CD4-positive, alpha-beta T cell (primary cell): Measurements from ENCODE around the gene AUTS2. TPM values are rescaled to one million over a fixed set of nuclear protein-coding genes. Genes with fewer than 3 reads are reported as not detected.

Source experiments
- ATAC-seq: fragments of 200-7000 bp; cut with Tn5 transposase; one replicate; pipeline ENCODE4 v1.10.0; 2022; ENCODE audit warnings: mild to moderate bottlenecking; ENCODE audit not compliant: poor library complexity
- CTCF ChIA-PET: fragments of 350-600 bp; sonication (Branson Sonifier 250); formaldehyde crosslinking; loops from one replicate; lab custom pipeline; 2021; ENCODE audit warnings: antibody characterized with exemption, inconsistent platforms; lab: Charles Lee
- POLR2A ChIA-PET: fragments of 350-600 bp; sonication (Branson Sonifier 250); formaldehyde crosslinking; loops from one replicate; lab custom pipeline; 2021; ENCODE audit warnings: antibody characterized with exemption, inconsistent platforms; lab: Charles Lee
- DNase-seq, 14 experiments: peaks; one replicate each; pipeline ENCODE4 v3.0.0-alpha.2; 2013 to 2020; ENCODE audit warnings: mixed read lengths in 2 of 14
- H3K27ac ChIP-seq, 2 donors: one replicate each; pipeline versions ENCODE4 v1.5.1 to v1.7.0; 2013; ENCODE audit warnings: low read length in 2 of 2, low read depth in 1 of 2, mild to moderate bottlenecking in 1 of 2
- H3K27me3 ChIP-seq, 2 experiments: 1 replicate in 1 of 2; 2 replicates in 1 of 2; pipeline versions ENCODE4 v1.6.1 to v1.7.0; 2013; ENCODE audit warnings: low read length in 2 of 2, control low read depth in 1 of 2, mild to moderate bottlenecking in 1 of 2, moderate library complexity in 1 of 2; ENCODE audit not compliant: insufficient read depth in 2 of 2, control insufficient read depth in 1 of 2
- H3K36me3 ChIP-seq: one replicate; pipeline ENCODE4 v1.6.1; 2013; ENCODE audit warnings: low read length, control low read depth; ENCODE audit not compliant: insufficient read depth
- H3K4me1 ChIP-seq: one replicate; pipeline ENCODE4 v1.6.1; 2013; ENCODE audit warnings: low read length, control low read depth; ENCODE audit not compliant: insufficient read depth
- H3K4me3 ChIP-seq: one replicate; pipeline ENCODE4 v1.5.1; 2013; ENCODE audit warnings: mild to moderate bottlenecking, low read length, moderate library complexity
- H3K9me3 ChIP-seq, 2 experiments: 1 replicate in 1 of 2; 2 replicates in 1 of 2; pipeline versions ENCODE4 v1.6.1 to v1.7.0; 2013; ENCODE audit warnings: low read length in 2 of 2, mild to moderate bottlenecking in 2 of 2, control low read depth in 1 of 2, moderate library complexity in 1 of 2; ENCODE audit not compliant: control insufficient read depth in 1 of 2, insufficient read depth in 1 of 2
- H3K27ac Mint-ChIP-seq: one replicate; pipeline ENCODE4 v1.8.0; 2020; ENCODE audit warnings: mixed read lengths
- H3K27me3 Mint-ChIP-seq: one replicate; pipeline ENCODE4 v1.8.0; 2021; ENCODE audit warnings: mixed read lengths
- H3K36me3 Mint-ChIP-seq: one replicate; pipeline ENCODE4 v1.8.0; 2021; ENCODE audit warnings: low read depth, mixed read lengths
- H3K4me1 Mint-ChIP-seq: one replicate; pipeline ENCODE4 v1.8.0; 2021; ENCODE audit warnings: low read depth, mixed read lengths
- H3K4me3 Mint-ChIP-seq: one replicate; pipeline ENCODE4 v1.8.0; 2020; ENCODE audit warnings: mild to moderate bottlenecking, mixed read lengths
- H3K9me3 Mint-ChIP-seq: one replicate; pipeline ENCODE4 v1.8.0; 2020; ENCODE audit warnings: mixed read lengths
- intact Hi-C, 2 experiments: fragments of 100-400 bp; cut with DNase I in 1 of 2; cut with micrococcal nuclease in 1 of 2; formaldehyde crosslinking; loops; one replicate each; pipeline versions ENCODE4 v1.15.1 to v1.9.0; 2023 to 2025; cut with DNase I, micrococcal nuclease
- total RNA-seq, 174 experiments: library from RNA in 2 of 174; stranded (reverse) in 2 of 174; gene quantifications; one replicate each; pipeline ENCODE4 v1.2.3 and lab custom pipeline; 2021 to 2026
- TF ChIP-seq, protein P1 (sequence below): fragments of 200-600 bp; IDR thresholded peaks from one replicate; pipeline ENCODE4 v1.8.0; 2022; ENCODE audit warnings: antibody characterized with exemption, mild to moderate bottlenecking

The AUTS2 gene
- total RNA-seq, 2 experiments from 2014 or later, result 43.6 to 47.6 TPM

DNA sequence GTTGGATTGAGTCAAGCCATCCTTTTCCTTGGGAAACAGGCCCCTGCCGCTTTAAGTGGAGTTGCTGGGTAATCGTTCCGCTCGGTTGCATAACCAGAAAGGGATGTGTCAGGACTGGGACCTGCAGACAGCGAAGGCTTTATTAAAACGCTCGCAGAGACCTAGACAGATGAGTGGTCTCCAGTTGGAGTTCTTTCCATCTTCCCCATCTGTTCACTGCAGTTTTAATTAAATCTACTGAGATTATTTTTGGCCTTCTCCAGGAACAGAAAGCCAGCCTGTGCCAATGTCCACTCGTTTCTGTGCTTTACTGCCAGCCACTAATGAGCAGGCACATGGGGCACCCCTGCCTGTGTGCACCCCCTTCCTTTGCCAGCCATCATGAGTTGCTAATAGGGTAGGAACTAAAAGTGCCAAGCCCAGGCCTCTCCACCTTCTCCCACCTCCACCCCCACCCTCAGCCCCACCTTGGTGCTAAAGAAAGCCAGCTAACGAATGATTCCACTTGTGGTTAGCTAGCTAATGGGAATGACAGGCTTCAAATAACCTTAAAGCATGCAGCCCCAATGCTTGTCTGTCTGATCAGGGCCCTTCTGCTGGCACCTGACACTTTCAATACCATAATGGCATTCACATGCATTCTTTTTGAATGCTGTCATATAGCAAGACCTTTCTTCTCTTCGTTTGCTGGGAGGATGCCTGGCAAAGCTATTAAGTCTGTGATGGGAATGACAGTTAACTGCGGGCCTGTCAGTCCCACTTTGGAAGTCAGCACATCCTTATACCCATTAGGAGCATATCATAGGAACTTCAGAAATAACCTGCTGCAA, 976.9 kb downstream of the AUTS2 start:
- H3K27me3 ChIP-seq, result no peaks in the 10 kb centered on the region
- Mint-ChIP-seq H3K27me3 (no peaks in the 10 kb centered on the region), H3K27ac (no peak overlapping the region), H3K4me3 (no peak overlapping the region), H3K4me1 (no peaks in the 10 kb centered on the region), H3K9me3 (no peaks in the 10 kb centered on the region), H3K36me3 (no peaks in the 10 kb centered on the region)
- DNase-seq (no peak), ATAC-seq (no peak)
- CTCF ChIA-PET, result no interaction called here
- intact Hi-C loops, result no loop called here
- no peak overlapping the region for H3K4me3 ChIP-seq
- no peaks in the 10 kb centered on the region for H3K9me3 ChIP-seq
- H3K27ac ChIP-seq, result no peak overlapping the region
- POLR2A ChIA-PET, result no interaction called here
- no peaks in the 10 kb centered on the region for H3K36me3 ChIP-seq
- TF ChIP-seq, protein P1, sequence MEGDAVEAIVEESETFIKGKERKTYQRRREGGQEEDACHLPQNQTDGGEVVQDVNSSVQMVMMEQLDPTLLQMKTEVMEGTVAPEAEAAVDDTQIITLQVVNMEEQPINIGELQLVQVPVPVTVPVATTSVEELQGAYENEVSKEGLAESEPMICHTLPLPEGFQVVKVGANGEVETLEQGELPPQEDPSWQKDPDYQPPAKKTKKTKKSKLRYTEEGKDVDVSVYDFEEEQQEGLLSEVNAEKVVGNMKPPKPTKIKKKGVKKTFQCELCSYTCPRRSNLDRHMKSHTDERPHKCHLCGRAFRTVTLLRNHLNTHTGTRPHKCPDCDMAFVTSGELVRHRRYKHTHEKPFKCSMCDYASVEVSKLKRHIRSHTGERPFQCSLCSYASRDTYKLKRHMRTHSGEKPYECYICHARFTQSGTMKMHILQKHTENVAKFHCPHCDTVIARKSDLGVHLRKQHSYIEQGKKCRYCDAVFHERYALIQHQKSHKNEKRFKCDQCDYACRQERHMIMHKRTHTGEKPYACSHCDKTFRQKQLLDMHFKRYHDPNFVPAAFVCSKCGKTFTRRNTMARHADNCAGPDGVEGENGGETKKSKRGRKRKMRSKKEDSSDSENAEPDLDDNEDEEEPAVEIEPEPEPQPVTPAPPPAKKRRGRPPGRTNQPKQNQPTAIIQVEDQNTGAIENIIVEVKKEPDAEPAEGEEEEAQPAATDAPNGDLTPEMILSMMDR, result no peak
- no peaks in the 10 kb centered on the region for H3K4me1 ChIP-seq

DNA sequence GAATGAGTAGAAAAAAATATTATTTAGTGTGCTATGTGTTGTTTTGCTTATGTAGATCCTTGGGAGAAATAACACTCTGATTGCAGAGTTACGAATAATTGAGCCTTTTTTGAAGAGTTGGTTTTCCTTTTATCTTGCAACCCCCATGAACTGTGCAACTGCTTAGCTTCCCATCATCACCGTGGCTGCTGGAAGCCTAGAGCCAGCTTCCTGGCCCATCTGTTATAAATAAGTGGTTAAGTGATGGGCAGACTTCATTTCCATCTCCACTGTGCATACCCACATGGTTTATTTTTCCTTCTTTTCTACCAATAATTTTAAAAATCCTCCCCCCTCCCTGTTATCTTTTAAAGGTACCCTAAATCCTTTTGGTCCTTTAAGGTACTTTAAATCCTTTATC, 978.8 kb downstream of the AUTS2 start:
- no peaks in the 10 kb centered on the region for H3K36me3 Mint-ChIP-seq
- H3K4me1 ChIP-seq, result no peaks in the 10 kb centered on the region

DNA sequence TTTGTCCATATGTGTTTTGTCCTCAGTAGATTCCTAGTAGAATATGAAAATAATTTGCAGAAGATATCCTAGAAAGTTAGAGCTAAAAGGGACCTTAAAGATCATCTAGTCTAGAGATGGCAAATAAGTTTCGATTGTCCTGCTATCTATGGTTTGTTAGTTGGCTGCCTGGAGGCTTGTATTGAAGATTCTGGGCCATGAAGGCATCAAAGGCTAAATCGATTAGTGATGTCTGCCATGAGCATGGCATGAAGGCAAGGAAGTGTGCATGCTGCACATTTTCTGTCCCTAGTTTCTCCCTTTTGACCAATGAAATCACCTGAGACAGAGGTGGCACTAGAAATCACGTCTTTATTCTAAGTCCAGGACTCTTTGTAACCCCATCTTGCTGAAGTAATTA, 979.9 kb downstream of the AUTS2 start:
- H3K27ac Mint-ChIP-seq, result no peak overlapping the region
- Histone ChIP-seq H3K27me3 (no peaks in the 10 kb centered on the region), H3K27ac (no peak overlapping the region), H3K4me3 (no peak overlapping the region), H3K36me3 (no peaks in the 10 kb centered on the region), H3K4me1 (no peaks in the 10 kb centered on the region), H3K9me3 (no peaks in the 10 kb centered on the region)
- H3K4me3 Mint-ChIP-seq, result no peak overlapping the region
- no peaks in the 10 kb centered on the region for H3K9me3 Mint-ChIP-seq
- no peaks in the 10 kb centered on the region for H3K4me1 Mint-ChIP-seq
- POLR2A ChIA-PET, result no interaction called here
- no peaks in the 10 kb centered on the region for H3K36me3 Mint-ChIP-seq
- DNase-seq (no peak), ATAC-seq (no peak)
- CTCF ChIA-PET, result no interaction called here
- TF ChIP-seq, protein P1, result no peak
- H3K27me3 Mint-ChIP-seq, result no peaks in the 10 kb centered on the region
- intact Hi-C loops, result no loop called here

More for the DNA sequence above, 978.8 kb downstream of the AUTS2 start:
- H3K9me3 ChIP-seq, result no peaks in the 10 kb centered on the region
- Mint-ChIP-seq H3K27ac (no peak overlapping the region), H3K27me3 (no peaks in the 10 kb centered on the region), H3K4me1 (no peaks in the 10 kb centered on the region), H3K9me3 (no peaks in the 10 kb centered on the region), H3K4me3 (no peak overlapping the region)
- H3K4me3 ChIP-seq, result no peak overlapping the region
- POLR2A ChIA-PET, result no interaction called here
- CTCF ChIA-PET, result no interaction called here
- TF ChIP-seq, protein P1, result no peak
- no peak for ATAC-seq
- H3K27me3 ChIP-seq, result no peaks in the 10 kb centered on the region
- no peak for DNase-seq
- no peak overlapping the region for H3K27ac ChIP-seq
- intact Hi-C loops, result no loop called here
- no peaks in the 10 kb centered on the region for H3K36me3 ChIP-seq
